BE2C (cell line): ENCODE measurements around the gene PERP.

ENCODE experiments used
- DNase-seq: peaks from one replicate; pipeline ENCODE4 v3.0.0-alpha.2; 2020
- H3K27me3 ChIP-seq: fragments of 250-450 bp; sonication (Bioruptor Pico); 2 replicates; pipeline ENCODE4 v1.5.1; 2020; ENCODE audit warnings: mild to moderate bottlenecking
- H3K36me3 ChIP-seq: fragments of 250-450 bp; sonication (Bioruptor Pico); 2 replicates; pipeline ENCODE4 v1.5.1; 2020; ENCODE audit warnings: mild to moderate bottlenecking
- H3K4me1 ChIP-seq: fragments of 250-450 bp; sonication (Bioruptor Pico); 2 replicates; pipeline ENCODE4 v1.5.1; 2020
- H3K4me3 ChIP-seq: 2 replicates; pipeline ENCODE4 v1.5.1; 2011; ENCODE audit warnings: low read depth, low read length
- H3K9me3 ChIP-seq: fragments of 250-450 bp; sonication (Bioruptor Pico); 2 replicates; pipeline ENCODE4 v1.5.1; 2020
- TF ChIP-seq, protein P1 (sequence below): IDR thresholded peaks from 2 replicates; pipeline ENCODE4 v1.5.1; 2012; ENCODE audit warnings: mild to moderate bottlenecking, low read depth, low read length

The PERP gene

DNA sequence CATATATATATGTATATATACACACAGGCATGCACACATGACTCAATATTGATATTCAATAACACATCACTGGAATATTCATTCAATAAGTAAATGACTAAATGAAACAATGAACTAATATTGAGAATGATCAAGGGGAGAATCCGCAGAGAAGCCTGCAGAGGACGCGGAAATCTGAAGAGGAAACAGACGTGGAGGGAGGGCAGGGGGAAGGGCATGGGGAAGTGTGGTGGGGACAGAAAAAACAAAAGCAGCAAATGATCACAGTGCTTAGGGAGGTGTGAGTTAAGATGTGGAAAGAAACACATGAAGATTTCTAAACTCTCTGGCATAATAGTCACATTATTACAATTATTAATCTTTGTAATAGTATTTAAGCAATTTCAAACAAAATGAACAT lies 14.5 kb downstream of the PERP start:
- Histone ChIP-seq H3K4me1 (no peaks in the 10 kb centered on the region), H3K9me3 (no peaks in the 10 kb centered on the region), H3K27me3 (no peaks in the 10 kb centered on the region), H3K36me3 (no peaks in the 10 kb centered on the region), H3K4me3 (no peak overlapping the region)
- DNase-seq: no peak
- TF ChIP-seq, protein P1, sequence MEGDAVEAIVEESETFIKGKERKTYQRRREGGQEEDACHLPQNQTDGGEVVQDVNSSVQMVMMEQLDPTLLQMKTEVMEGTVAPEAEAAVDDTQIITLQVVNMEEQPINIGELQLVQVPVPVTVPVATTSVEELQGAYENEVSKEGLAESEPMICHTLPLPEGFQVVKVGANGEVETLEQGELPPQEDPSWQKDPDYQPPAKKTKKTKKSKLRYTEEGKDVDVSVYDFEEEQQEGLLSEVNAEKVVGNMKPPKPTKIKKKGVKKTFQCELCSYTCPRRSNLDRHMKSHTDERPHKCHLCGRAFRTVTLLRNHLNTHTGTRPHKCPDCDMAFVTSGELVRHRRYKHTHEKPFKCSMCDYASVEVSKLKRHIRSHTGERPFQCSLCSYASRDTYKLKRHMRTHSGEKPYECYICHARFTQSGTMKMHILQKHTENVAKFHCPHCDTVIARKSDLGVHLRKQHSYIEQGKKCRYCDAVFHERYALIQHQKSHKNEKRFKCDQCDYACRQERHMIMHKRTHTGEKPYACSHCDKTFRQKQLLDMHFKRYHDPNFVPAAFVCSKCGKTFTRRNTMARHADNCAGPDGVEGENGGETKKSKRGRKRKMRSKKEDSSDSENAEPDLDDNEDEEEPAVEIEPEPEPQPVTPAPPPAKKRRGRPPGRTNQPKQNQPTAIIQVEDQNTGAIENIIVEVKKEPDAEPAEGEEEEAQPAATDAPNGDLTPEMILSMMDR: no peak

DNA sequence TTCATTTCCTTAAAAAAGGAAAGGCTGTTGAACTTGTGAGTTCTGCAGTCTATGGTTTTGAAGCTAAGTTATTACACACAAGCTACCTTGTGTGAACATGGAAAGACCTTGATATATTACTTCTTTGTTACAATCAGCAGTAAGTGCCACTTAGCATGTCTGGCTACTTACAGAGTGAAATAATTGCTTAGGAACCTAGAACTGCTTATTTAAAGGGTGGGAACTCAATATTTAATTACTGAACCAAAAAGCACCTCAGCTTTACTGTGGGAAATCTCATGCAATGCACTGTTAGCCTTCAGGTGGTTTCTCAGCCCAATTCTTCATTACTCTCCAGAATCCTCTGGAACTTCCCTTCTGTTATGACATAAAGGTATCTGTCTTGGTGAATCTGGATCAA lies 17.9 kb downstream of the PERP start:
- Histone ChIP-seq H3K36me3 (no peaks in the 10 kb centered on the region), H3K27me3 (no peaks in the 10 kb centered on the region), H3K4me1 (no peaks in the 10 kb centered on the region), H3K9me3 (no peaks in the 10 kb centered on the region), H3K4me3 (no peak overlapping the region)
- TF ChIP-seq, protein P1: no peak
- no peak for DNase-seq

DNA sequence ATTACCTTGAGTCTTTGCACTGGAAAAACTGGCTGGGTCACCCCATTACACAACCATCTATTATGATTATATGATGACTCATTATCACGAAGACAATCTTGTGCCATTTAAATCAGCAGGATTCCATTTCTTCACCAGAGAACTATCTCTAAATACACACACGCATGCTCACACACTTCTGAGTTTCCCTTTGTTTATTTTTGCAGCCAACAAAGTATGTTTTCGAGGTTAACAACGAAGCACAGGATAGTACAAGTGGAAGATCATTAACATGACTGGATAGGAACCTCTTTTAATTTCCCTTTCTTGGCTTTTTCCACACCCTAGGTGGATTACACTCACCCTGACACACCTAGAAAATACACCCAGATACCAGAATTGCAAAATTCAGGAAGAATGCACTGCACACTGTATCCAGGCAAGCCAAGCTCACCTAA lies 18.9 kb downstream of the PERP start:
- TF ChIP-seq, protein P1: no peak
- Histone ChIP-seq H3K9me3 (no peaks in the 10 kb centered on the region), H3K4me1 (no peaks in the 10 kb centered on the region), H3K27me3 (no peaks in the 10 kb centered on the region), H3K4me3 (no peak overlapping the region), H3K36me3 (no peaks in the 10 kb centered on the region)
- no peak for DNase-seq

DNA sequence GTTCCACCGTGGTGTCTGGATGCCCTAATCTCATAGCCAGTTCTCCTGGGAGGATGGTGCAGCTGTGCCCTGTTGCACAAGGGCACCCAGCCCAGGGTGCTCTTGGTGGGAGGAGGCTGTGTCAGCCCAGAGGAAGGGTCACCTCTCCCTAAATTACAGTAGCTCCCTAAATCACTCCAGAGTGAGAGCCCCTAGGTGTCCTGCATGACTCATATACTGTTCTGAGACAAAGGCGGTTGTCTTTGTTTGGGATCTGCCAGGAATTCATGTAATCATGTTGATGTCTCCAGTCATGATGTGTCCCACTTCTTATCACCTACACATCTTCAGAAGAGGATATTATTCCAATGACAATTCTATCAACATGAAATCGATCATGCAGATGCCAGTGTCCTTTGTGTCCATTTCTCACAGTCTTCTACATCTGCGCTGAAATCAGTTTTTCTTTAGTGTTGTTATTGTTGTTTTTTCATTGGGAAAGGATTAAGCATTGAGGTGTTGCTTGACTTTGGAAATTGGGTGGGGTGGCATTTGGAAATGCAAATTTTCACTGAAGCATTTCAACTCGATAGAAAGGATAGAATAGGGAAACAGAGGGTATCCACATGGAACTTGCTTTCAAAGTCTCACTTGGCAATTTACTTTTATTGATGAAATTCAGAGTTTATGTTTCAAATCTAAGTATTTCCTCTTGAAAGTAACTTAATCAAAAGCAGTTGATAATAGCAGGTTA lies 19.5 kb downstream of the PERP start:
- TF ChIP-seq, protein P1: no peak
- Histone ChIP-seq H3K27me3 (no peaks in the 10 kb centered on the region), H3K36me3 (no peaks in the 10 kb centered on the region), H3K4me1 (no peaks in the 10 kb centered on the region), H3K4me3 (no peak overlapping the region), H3K9me3 (no peaks in the 10 kb centered on the region)
- DNase-seq: no peak

DNA sequence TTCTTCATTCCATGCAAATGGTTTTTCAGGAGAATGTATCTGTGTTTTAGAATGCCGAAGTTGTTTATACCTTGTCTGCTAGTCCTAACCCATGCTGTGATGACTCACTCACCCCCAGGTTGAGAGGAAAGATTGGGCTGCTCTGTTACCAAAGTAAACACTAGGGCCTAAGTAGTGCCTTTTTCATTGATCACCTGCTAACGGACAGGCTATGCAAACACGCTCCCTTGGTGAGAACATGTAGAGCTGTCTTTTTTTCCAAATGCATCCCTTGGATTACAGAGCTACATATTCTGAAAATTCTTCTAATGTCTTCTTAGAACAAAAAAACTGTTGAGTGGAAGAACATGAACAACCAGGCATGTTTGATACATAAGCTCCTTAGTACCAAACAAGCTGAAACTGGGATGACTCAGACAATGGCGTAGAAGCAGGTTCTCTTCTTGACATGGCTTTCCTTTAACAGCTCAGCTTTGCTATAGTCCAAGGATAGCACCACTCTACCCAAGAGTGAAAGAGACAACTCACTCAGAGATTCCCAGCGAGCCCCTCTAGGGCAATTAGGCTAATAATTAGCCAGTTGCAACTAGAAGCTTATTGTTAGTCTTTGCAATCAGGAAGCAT lies 20.5 kb downstream of the PERP start:
- DNase-seq: no peak
- no peaks in the 10 kb centered on the region for H3K4me1 ChIP-seq
- TF ChIP-seq, protein P1: no peak

DNA sequence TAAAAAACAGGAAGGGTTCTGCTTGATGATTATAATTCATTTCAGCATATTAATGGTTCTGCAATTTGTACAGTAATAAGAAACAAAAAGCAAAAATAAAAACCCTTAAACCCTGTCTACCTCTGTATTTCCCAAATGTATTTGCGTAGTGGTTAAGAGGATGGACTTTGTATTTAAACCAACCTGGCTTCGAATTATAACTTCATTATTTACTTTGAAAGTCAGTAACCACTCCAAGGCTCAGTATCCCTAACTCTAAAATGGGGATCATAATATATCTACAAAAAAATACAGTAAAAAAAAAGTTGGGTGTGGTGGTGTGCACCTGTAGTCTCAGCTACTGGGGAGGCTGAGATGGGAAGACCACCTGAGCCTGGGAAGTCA lies 21.4 kb downstream of the PERP start:
- no peaks in the 10 kb centered on the region for H3K27me3 ChIP-seq
- DNase-seq: no peak
- H3K4me1 ChIP-seq: no peaks in the 10 kb centered on the region
- no peaks in the 10 kb centered on the region for H3K36me3 ChIP-seq
- H3K4me3 ChIP-seq: no peak overlapping the region
- no peaks in the 10 kb centered on the region for H3K9me3 ChIP-seq
- TF ChIP-seq, protein P1: no peak

More for the DNA sequence above, 20.5 kb downstream of the PERP start:
- H3K9me3 ChIP-seq: no peaks in the 10 kb centered on the region
- H3K27me3 ChIP-seq: no peaks in the 10 kb centered on the region
- no peaks in the 10 kb centered on the region for H3K36me3 ChIP-seq
- H3K4me3 ChIP-seq: no peak overlapping the region
